NCI-H2107 treated with DMSO at 0.1 percent for 48 hours (cell line): ENCODE results near the gene SLC17A4.

Source experiments
- DNase-seq: peaks from one replicate; lab custom pipeline; 2025; ENCODE audit not compliant: unreplicated experiment; lab: John Stamatoyannopoulos, UW

The SLC17A4 gene

GRCh38 chr6:25815194-25815593, 60.7 kb downstream of the SLC17A4 start:
- no peak for DNase-seq

- DNase-seq: no peak
These were observed 61.7 kb downstream of the SLC17A4 start for GRCh38 chr6:25816252-25816651.

- no peak for DNase-seq
These were observed 66.8 kb downstream of the SLC17A4 start for GRCh38 chr6:25821341-25821740.

GRCh38 chr6:25829375-25829774, 74.8 kb downstream of the SLC17A4 start:
- no peak for DNase-seq

- no peak for DNase-seq
These were observed 75.9 kb downstream of the SLC17A4 start for GRCh38 chr6:25830458-25830857.
